H1 (cell line): ENCODE measurements around the gene CACNB2.

ENCODE experiments used
- EZH2 ChIP-seq: fragments of 200-600 bp; sonication (generic); IDR thresholded peaks from 2 replicates; pipeline ENCODE4 v1.7.1; 2012; ENCODE audit warnings: low read depth, mild to moderate bottlenecking, moderate library complexity, low read length, inconsistent platforms; ENCODE audit not compliant: severe bottlenecking
- TBP ChIP-seq: IDR thresholded peaks from 2 replicates; pipeline ENCODE4 v1.6.1; 2011; ENCODE audit warnings: low read depth, low read length, improper control_type of control experiment

- no peak for TF ChIP-seq TBP
- TF ChIP-seq EZH2 = no peak
These were observed 78.9 kb downstream of the CACNB2 start for GRCh38 chr10:18219146-18219545.
